Uterus (tissue), 2 donors: Measurements from ENCODE around the gene NEUROD2.

Source experiments
- POLR2A ChIP-seq, 2 donors: fragments of 450-650 bp; IDR thresholded peaks; one replicate each; pipeline ENCODE4 v1.6.1; 2016; ENCODE audit warnings: antibody characterized with exemption in 2 of 2, mild to moderate bottlenecking in 1 of 2, moderate library complexity in 1 of 2
- TF ChIP-seq, protein P1 (sequence below), 4 experiments: fragments of 200-600 bp in 2 of 4; fragments of 450-650 bp in 2 of 4; sonication (generic) in 2 of 4; IDR thresholded peaks; one replicate each; pipeline ENCODE4 v1.5.1; 2016 to 2019; ENCODE audit warnings: antibody characterized with exemption in 4 of 4, mild to moderate bottlenecking in 2 of 4, moderate library complexity in 1 of 4

DNA sequence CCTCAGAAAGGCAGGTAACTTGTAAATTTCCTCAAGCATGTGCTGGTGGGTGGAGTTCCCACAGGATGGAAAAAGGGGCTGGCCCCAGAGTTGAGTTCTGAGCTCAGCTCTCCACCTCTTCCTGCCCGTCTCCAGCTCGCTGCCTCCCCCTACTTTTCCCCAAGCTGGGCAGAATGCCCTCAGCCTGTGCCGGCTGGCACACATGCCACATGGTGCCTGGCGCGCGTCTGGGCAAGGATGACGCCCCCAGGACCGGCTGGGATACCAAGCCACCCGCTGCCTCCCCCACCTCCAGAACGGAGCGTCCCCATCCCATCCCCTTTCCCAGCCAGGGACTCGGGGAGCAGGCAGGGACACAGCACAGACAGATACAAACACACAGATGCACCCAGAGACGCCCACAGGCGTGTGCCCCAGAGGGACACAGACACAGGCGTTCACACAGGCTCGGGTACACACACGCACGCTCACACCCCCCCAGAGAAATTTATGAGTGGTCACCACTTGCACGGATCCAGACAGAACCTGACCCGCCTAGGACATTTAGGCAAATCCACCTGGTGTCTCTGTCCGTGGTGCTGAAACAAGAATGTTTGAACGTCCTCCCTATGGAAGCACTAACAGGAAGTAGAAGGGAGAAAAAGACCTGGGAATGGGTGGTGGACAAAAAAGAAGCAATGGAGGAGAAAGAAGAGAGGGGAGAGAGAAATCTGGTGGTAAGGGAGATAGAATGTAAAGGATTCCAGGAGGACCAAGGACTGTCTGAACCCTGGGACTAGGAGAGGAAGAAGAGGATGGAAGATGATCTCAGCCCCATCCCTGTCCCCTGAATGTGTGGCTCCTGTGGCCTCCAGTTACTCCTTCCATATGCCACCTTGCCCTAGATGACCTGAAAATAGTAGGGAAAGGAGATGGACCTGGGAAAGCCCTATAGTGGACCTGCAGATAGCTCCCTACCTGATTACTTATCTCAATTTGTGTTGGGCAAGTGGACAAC lies 15.5 kb downstream of the NEUROD2 start:
- TF ChIP-seq, protein P1, sequence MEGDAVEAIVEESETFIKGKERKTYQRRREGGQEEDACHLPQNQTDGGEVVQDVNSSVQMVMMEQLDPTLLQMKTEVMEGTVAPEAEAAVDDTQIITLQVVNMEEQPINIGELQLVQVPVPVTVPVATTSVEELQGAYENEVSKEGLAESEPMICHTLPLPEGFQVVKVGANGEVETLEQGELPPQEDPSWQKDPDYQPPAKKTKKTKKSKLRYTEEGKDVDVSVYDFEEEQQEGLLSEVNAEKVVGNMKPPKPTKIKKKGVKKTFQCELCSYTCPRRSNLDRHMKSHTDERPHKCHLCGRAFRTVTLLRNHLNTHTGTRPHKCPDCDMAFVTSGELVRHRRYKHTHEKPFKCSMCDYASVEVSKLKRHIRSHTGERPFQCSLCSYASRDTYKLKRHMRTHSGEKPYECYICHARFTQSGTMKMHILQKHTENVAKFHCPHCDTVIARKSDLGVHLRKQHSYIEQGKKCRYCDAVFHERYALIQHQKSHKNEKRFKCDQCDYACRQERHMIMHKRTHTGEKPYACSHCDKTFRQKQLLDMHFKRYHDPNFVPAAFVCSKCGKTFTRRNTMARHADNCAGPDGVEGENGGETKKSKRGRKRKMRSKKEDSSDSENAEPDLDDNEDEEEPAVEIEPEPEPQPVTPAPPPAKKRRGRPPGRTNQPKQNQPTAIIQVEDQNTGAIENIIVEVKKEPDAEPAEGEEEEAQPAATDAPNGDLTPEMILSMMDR (IDR thresholded peaks at IDR 0.05) = no peak
- TF ChIP-seq POLR2A (IDR thresholded peaks at IDR 0.05) = no peak
